Stimulated activated CD4-positive, alpha-beta T cell treated with anti-CD3 and anti-CD28 coated beads, Interleukin-12 subunit alpha, Interleukin-12 subunit beta, amount 100 ng/mL, for 48 hours (primary cell): ENCODE measurements around the gene SLC6A8.
"Not testable (repeated sequence)": the region's sequence is repeated elsewhere in the genome, so short reads cannot be mapped to it uniquely, and the experiment has no call there.

ENCODE experiments used
- DNase-seq, 3 donors: peaks; one replicate each; pipeline ENCODE4 v3.0.0-alpha.2; 2020; ENCODE audit warnings: low read depth in 2 of 3, low spot score in 1 of 3

The SLC6A8 gene

GRCh38 chrX:153728951-153729631 lies 41.4 kb downstream of the SLC6A8 start:
- DNase-seq = no peak

GRCh38 chrX:153730115-153730514 lies 42.4 kb downstream of the SLC6A8 start:
- DNase-seq = not testable (repeated sequence)

DNA sequence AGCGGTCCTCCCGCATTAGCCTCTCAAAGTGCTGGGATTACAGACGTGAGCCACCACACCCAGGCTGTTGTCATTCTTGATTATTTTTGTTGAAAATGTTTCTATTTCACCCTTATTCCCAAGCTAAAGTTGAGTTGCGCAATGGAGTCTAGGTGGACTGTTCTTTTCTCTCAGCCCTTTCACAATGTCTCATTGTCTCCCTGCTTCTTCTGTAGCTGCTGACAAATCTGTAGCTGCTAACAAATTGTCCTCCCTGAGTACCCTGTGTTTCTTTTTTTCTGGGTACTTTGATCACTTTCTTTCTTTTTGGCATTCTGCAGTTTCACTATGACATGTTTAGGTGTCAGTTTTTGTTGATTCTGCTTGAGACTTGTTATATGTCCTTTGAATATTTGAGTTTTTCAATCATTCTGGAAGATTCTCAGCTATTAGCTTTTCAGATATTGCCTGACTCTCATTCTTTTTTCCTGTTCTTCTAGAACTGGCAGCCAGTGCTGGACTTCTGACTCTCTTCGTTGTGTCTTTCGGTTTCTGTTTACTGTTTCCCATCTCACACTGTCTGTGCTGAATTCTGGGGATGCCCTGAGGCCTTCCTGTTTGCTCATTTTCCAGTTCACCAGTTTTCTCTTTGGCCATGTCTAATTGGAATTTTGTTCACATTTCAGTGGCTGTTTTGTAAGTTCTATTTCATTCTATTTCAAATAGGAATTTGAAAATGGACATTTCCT lies 43.6 kb downstream of the SLC6A8 start:
- no peak for DNase-seq

GRCh38 chrX:153731845-153732215 lies 44.1 kb downstream of the SLC6A8 start:
- no peak for DNase-seq

- no peak for DNase-seq
Observed at GRCh38 chrX:153732401-153732800, 44.7 kb downstream of the SLC6A8 start.

GRCh38 chrX:153733651-153734240 lies 46.0 kb downstream of the SLC6A8 start:
- no peak for DNase-seq

GRCh38 chrX:153734871-153735270 lies 47.1 kb downstream of the SLC6A8 start:
- no peak for DNase-seq

- no peak for DNase-seq
Observed at GRCh38 chrX:153735274-153735673, 47.5 kb downstream of the SLC6A8 start.

- DNase-seq = no peak
Observed at GRCh38 chrX:153736071-153736820, 48.5 kb downstream of the SLC6A8 start.

- no peak for DNase-seq
Observed at GRCh38 chrX:153736871-153737441, 49.2 kb downstream of the SLC6A8 start.

DNA sequence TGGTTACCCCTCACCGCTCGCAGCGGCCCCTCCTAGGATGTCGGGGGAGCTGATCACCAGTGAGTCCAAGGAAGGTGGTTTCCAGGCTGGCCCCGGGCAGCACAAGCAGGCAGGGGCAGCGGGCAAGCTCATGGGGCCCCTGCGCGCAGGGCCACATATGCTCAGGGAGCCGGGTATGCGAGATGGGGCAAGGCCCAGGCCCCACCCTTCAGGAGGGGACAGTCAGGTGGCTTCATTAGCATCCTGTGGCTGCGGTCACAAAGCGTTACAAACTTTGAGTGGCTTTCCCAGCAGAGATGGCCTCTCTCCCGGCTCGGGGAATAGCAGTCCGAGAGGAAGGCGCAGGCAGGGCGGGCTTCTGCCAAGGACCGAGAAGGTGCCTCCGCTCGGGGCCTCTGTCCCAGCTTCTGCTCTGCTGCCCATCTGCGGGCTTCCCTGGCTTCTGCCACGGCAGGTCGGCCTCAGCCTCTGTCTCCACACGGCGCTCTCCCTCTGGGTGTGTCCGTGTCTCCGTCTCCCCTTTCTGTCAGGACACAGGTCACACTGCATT lies 50.4 kb downstream of the SLC6A8 start:
- no peak for DNase-seq

DNA sequence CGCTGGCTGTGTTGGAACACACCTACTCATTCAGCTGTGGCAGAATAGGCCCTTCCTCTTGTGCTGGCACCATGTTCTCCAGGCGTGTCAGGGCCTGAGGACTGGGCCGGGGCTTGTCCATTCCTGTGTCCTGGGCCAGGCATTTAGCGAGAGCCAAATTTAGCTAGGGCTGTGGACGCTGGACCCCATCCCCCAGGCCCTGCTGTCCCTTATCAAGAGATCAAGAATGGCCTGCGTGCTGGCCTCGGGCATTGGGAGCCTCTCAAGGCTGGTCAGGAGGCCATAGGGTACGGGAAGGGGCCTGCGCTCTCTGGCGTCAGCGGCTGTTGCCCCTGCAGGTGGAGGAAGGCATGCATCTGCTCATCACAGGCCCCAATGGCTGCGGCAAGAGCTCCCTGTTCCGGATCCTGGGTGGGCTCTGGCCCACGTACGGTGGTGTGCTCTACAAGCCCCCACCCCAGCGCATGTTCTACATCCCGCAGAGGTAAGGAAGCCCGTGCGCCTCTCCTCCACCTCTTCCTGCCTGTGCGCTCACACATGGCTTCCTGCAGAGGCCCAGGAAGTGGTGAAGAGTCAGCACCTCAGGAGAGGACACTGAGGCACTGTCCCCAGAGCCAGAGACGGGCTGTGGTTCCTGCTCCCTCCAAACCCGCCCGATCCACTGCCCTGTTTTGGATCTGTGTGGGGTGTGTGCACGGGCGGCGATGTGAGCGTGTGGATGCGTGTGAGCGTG lies 52.2 kb downstream of the SLC6A8 start:
- no peak for DNase-seq

DNA sequence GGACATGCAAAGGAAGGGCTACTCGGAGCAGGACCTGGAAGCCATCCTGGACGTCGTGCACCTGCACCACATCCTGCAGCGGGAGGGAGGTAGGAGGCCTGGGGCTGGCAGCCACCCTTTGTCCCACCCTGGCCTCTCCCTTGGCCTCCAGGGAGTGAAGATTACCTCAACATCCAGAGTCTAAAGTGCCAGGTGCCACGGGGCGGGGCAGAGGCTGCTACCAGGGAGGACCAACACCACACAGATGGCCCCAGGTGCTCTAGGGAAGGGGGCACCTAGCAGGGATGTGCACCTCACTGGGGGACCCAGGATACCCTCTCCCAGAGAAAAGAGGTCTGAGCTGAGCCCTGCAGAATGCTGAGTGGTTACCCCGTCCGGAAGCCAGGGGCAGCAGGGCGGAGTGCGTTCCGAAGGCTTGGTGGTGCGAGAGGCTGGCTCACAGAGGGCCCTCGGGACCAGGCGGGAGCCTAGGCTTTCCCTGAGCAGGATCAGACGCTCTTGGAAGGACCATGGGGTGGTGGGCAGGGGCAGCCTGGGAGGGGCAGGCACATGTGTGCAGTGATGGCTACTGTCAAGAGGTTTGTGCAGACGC lies 53.0 kb downstream of the SLC6A8 start:
- no peak for DNase-seq

DNA sequence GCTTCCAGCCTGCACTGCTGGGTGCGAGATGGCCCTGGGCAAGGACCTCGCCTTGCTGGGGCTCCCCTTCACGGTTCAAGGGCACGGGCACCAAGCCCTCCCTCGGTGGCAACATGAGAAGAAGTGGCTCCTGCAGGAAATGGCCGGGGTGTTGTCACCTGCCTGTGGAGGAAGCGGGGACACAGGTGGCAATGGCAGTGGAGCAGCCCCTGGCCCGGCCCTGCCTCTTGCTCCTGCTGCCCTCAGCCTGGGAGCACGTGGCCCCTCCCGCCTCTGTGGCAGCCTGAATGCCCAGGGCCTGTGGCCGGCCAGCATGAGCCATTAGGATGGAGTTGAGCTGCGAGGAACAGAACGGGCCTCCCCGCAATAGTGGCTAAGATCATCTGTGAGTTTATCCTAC lies 53.7 kb downstream of the SLC6A8 start:
- DNase-seq = no peak

- DNase-seq = not testable (repeated sequence)
Observed at GRCh38 chrX:153742111-153742510, 54.4 kb downstream of the SLC6A8 start.

GRCh38 chrX:153742796-153743467 lies 55.2 kb downstream of the SLC6A8 start:
- DNase-seq = not testable (repeated sequence)

DNA sequence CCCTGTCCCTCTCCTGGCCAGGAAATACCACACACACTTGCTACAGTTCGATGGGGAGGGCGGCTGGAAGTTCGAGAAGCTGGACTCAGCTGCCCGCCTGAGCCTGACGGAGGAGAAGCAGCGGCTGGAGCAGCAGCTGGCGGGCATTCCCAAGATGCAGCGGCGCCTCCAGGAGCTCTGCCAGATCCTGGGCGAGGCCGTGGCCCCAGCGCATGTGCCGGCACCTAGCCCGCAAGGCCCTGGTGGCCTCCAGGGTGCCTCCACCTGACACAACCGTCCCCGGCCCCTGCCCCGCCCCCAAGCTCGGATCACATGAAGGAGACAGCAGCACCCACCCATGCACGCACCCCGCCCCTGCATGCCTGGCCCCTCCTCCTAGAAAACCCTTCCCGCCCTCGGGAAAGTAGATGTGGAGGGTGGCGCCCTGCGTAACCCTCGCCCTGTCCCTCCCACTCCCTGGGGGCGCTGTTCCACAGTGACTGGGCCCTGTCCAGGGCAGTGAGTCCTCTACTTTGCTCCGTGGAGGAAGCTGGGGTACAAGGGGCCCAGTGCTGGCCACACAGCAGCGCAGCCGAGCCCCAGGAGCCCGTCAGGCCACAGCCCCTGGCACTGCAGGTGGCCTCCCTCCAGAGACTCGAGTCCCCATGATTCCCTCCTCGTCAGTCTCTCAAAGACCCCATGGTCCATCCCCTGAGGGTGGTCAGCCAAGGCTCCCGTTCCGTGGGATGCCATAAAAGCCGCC lies 55.9 kb downstream of the SLC6A8 start:
- not testable (repeated sequence) for DNase-seq

DNA sequence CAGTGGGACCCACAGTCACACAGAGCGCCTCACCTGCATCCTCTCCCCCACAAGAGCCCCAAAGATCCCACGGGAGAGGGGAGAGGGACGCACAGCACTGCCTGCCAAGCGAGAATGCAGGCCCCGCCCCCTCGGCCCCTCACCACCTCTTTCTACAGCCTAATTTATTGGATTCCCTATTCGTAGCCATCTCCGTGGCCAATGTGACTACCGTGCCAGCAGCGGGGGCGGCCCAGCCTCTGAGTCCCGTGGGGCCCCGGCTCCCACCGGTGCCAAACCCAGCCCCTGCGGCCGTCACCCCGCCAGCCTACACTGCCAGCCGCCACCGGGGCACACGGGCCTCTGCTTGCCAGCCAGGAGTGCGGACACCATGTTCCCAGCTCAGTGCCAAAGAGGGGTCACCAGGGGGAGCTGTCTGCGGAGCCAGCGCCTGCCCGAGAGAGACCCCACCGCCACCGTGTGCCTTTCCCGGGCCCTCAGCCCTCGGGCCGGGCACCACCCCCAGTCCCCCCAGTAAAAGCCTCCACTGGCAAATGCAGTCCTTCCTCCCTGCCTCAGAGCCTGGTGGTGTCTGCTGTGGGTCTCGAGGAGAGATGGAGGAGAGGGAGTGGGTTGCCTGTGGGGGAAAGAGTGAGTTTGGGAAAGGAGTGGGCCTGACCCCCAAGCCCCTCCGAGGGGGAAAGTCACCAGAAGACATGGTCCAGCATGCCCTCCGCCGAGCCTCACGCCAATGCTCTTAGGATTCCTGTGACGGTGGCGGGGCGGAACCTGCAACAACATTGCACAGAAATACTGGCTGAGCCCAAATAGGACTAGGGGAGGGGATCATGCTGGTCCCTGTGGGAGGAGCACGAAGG lies 56.7 kb downstream of the SLC6A8 start:
- DNase-seq = no peak
